Testis (tissue), 2 donors: Measurements from ENCODE around the gene ARHGEF10L.

Experiments used
- POLR2A ChIP-seq: fragments of 450-650 bp; IDR thresholded peaks from one replicate; pipeline ENCODE4 v1.6.1; 2017; ENCODE audit warnings: antibody characterized with exemption, mild to moderate bottlenecking, moderate library complexity
- TF ChIP-seq, protein P1 (sequence below), 3 experiments: fragments of 450-650 bp in 2 of 3; fragments of 200-600 bp in 1 of 3; sonication (generic) in 1 of 3; IDR thresholded peaks; one replicate each; pipeline ENCODE4 v1.5.1; 2016 to 2019; ENCODE audit warnings: antibody characterized with exemption in 3 of 3, mild to moderate bottlenecking in 2 of 3, moderate library complexity in 1 of 3

GRCh38 chr1:17674726-17675500 lies 135.4 kb downstream of the ARHGEF10L start:
- TF ChIP-seq POLR2A = no peak
- TF ChIP-seq, protein P1, sequence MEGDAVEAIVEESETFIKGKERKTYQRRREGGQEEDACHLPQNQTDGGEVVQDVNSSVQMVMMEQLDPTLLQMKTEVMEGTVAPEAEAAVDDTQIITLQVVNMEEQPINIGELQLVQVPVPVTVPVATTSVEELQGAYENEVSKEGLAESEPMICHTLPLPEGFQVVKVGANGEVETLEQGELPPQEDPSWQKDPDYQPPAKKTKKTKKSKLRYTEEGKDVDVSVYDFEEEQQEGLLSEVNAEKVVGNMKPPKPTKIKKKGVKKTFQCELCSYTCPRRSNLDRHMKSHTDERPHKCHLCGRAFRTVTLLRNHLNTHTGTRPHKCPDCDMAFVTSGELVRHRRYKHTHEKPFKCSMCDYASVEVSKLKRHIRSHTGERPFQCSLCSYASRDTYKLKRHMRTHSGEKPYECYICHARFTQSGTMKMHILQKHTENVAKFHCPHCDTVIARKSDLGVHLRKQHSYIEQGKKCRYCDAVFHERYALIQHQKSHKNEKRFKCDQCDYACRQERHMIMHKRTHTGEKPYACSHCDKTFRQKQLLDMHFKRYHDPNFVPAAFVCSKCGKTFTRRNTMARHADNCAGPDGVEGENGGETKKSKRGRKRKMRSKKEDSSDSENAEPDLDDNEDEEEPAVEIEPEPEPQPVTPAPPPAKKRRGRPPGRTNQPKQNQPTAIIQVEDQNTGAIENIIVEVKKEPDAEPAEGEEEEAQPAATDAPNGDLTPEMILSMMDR (IDR thresholded peaks at IDR 0.05) = no peak
